Nephron (organoid): Measurements from ENCODE around the gene USP46.
A peak's percentile ranks its signal among the peaks of the same experiment; 100 is the strongest.

Experiments used
- H3K27ac Mint-ChIP-seq, 3 experiments: 2 replicates each; pipeline ENCODE4 v1.8.0; 2020; ENCODE audit warnings: mixed read lengths in 3 of 3, mild to moderate bottlenecking in 2 of 3, moderate library complexity in 1 of 3
- H3K27me3 Mint-ChIP-seq: 2 replicates; pipeline ENCODE4 v1.8.0; 2021; ENCODE audit warnings: low read depth, mild to moderate bottlenecking, moderate library complexity, mixed read lengths
- H3K36me3 Mint-ChIP-seq: 2 replicates; pipeline ENCODE4 v1.8.0; 2020; ENCODE audit warnings: low read depth, mixed read lengths
- H3K4me1 Mint-ChIP-seq: 2 replicates; pipeline ENCODE4 v1.8.0; 2020; ENCODE audit warnings: mixed read lengths
- H3K4me3 Mint-ChIP-seq, 3 experiments: 2 replicates each; pipeline ENCODE4 v1.8.0; 2020; ENCODE audit warnings: mild to moderate bottlenecking in 3 of 3, mixed read lengths in 3 of 3, moderate library complexity in 2 of 3
- H3K9me3 Mint-ChIP-seq: 2 replicates; pipeline ENCODE4 v1.8.0; 2020; ENCODE audit warnings: mixed read lengths
- TF ChIP-seq, protein P1 (sequence below), 3 experiments: fragments of 200-600 bp; sonication (generic); IDR thresholded peaks; one replicate each; pipeline ENCODE4 v1.5.0; 2021; ENCODE audit warnings: antibody characterized with exemption in 3 of 3; ENCODE audit not compliant: unreplicated experiment in 3 of 3

USP46 gene

DNA sequence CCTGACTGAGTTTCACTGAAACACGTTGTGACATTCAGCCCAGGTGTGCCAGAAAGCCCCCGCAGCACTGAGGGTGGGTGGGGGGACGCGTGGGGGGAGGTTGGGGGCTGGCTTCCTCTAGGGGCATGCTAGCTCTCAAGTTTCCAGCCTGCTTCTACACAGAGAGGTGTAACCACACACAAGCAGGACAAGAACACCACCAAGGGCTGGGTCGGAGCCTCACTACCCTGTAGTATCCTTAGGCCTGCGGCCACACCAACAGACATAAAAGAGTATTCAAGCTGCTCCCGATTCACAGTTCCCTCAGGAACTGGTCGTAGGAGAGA lies 1.8 kb downstream of the USP46 start:
- H3K27ac Mint-ChIP-seq: peak overlapping the region; percentile 91 to 98 (median 94)

GRCh38 chr4:52655506-52655905 lies 3.6 kb downstream of the USP46 start:
- Mint-ChIP-seq H3K4me3 (peak overlapping the region; percentile 31 to 73 (median 57)), H3K27ac (peak overlapping the region; percentile 62 to 81 (median 81)), H3K9me3 (peaks cover 3% of the 10 kb centered on the region), H3K36me3 (peaks cover 43% of the 10 kb centered on the region), H3K27me3 (no peaks in the 10 kb centered on the region), H3K4me1 (peaks cover 43% of the 10 kb centered on the region)
- TF ChIP-seq, protein P1, sequence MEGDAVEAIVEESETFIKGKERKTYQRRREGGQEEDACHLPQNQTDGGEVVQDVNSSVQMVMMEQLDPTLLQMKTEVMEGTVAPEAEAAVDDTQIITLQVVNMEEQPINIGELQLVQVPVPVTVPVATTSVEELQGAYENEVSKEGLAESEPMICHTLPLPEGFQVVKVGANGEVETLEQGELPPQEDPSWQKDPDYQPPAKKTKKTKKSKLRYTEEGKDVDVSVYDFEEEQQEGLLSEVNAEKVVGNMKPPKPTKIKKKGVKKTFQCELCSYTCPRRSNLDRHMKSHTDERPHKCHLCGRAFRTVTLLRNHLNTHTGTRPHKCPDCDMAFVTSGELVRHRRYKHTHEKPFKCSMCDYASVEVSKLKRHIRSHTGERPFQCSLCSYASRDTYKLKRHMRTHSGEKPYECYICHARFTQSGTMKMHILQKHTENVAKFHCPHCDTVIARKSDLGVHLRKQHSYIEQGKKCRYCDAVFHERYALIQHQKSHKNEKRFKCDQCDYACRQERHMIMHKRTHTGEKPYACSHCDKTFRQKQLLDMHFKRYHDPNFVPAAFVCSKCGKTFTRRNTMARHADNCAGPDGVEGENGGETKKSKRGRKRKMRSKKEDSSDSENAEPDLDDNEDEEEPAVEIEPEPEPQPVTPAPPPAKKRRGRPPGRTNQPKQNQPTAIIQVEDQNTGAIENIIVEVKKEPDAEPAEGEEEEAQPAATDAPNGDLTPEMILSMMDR (IDR thresholded peaks at IDR 0.05; ENCODE audit: unreplicated experiment in 3 of 3): no peak

More for the DNA sequence above, 1.8 kb downstream of the USP46 start:
- Mint-ChIP-seq H3K27me3 (no peaks in the 10 kb centered on the region), H3K4me1 (peaks cover 39% of the 10 kb centered on the region), H3K36me3 (peaks cover 53% of the 10 kb centered on the region), H3K4me3 (peak overlapping the region; percentile 85 to 89 (median 88)), H3K9me3 (peaks cover 5% of the 10 kb centered on the region)
- TF ChIP-seq, protein P1 (IDR thresholded peaks at IDR 0.05; ENCODE audit: unreplicated experiment in 3 of 3): no peak

GRCh38 chr4:52651996-52652672 lies 7.0 kb downstream of the USP46 start:
- Mint-ChIP-seq H3K4me1 (peaks cover 41% of the 10 kb centered on the region), H3K9me3 (no peaks in the 10 kb centered on the region)

DNA sequence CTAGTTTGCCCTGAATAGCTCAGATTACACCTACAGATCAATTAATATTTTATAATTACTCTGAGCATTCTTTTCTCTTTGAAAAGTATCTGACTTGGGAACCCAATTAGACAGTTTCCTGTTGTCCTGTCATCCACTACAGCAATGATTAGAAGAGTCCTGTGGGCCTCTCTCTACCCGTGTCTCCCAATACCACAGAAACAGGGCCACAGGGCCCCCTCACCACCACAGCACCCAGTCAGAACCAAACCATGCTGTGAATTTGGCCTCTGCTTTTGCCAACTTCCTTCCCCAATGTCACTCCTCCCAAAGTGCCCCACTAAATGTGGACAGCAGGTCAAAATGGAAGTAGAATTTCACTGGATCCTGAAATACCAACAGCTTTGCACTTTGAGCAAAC lies 10.3 kb downstream of the USP46 start:
- no peaks in the 10 kb centered on the region for H3K27me3 Mint-ChIP-seq

More at GRCh38 chr4:52651996-52652672, 7.0 kb downstream of the USP46 start:
- Mint-ChIP-seq H3K4me3 (no peak overlapping the region), H3K36me3 (peaks cover 61% of the 10 kb centered on the region), H3K27me3 (no peaks in the 10 kb centered on the region), H3K27ac (no peak overlapping the region)
- TF ChIP-seq, protein P1 (IDR thresholded peaks at IDR 0.05; ENCODE audit: unreplicated experiment in 3 of 3): no peak

DNA sequence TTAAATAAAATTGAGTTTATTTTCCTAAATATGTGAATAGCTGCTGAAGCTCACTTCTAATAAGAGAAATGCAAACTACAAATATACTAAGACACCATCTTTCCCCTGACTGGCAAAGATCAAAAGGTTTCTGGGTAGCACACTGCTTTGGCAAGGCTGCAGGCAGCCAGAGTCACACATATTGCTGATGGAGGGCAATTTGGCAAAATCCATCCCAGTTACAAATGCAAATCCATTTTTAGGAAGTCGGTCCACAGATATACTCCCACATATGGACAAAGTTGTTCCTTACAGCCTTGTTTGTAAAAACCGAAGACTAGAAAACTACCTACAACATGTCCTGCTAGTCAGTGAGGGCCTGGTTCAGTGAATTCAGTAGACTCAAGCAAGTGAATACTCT lies 12.4 kb downstream of the USP46 start:
- Mint-ChIP-seq H3K27me3 (no peaks in the 10 kb centered on the region), H3K4me1 (peaks cover 44% of the 10 kb centered on the region), H3K9me3 (no peaks in the 10 kb centered on the region), H3K4me3 (no peak overlapping the region), H3K36me3 (peaks cover 29% of the 10 kb centered on the region), H3K27ac (no peak overlapping the region)
- TF ChIP-seq, protein P1 (IDR thresholded peaks at IDR 0.05; ENCODE audit: unreplicated experiment in 3 of 3): no peak

More for the DNA sequence above, 10.3 kb downstream of the USP46 start:
- TF ChIP-seq, protein P1 (IDR thresholded peaks at IDR 0.05; ENCODE audit: unreplicated experiment in 3 of 3): no peak
- Mint-ChIP-seq H3K36me3 (peaks cover 41% of the 10 kb centered on the region), H3K4me1 (peaks cover 27% of the 10 kb centered on the region), H3K4me3 (no peak overlapping the region), H3K27ac (no peak overlapping the region), H3K9me3 (no peaks in the 10 kb centered on the region)

DNA sequence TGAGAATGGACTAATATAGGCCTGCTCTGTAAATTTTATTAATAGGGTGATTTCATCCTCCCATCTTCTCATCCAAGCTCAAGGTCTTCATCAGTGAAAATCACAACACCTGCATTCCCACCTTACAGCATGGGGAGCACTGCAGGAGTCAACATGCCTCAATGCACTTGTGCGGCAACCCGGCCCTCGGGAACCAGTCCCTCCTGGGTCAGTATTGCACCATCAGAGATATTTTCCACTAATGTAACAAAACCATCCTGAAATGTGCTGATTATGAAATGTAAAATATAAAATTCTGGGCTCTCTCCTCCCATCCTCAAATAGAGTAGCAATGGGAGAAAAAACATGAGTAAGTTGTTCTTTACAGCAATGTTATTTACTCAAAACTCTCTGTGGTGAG lies 13.0 kb downstream of the USP46 start:
- Mint-ChIP-seq H3K27ac (no peak overlapping the region), H3K36me3 (peaks cover 27% of the 10 kb centered on the region), H3K27me3 (no peaks in the 10 kb centered on the region), H3K4me1 (peaks cover 50% of the 10 kb centered on the region), H3K4me3 (no peak overlapping the region), H3K9me3 (no peaks in the 10 kb centered on the region)
- TF ChIP-seq, protein P1 (IDR thresholded peaks at IDR 0.05; ENCODE audit: unreplicated experiment in 3 of 3): no peak
